ENCODE measurements around the gene VGLL4.

VGLL4 gene

GRCh38 chr3:11551036-11551435 lies 92.7 kb downstream of the VGLL4 start:
- no peak for DNase-seq (ENCODE audit: low read depth in 2 of 2)

- no peak for DNase-seq (ENCODE audit: low read depth in 2 of 2)
Measured at GRCh38 chr3:11549580-11550140, 94.1 kb downstream of the VGLL4 start.

GRCh38 chr3:11548721-11549131 lies 95.0 kb downstream of the VGLL4 start:
- DNase-seq (ENCODE audit: low read depth in 2 of 2), result no peak

GRCh38 chr3:11547498-11547897 lies 96.2 kb downstream of the VGLL4 start:
- DNase-seq (ENCODE audit: low read depth in 2 of 2), result no peak

GRCh38 chr3:11546657-11547302 lies 96.9 kb downstream of the VGLL4 start:
- DNase-seq (ENCODE audit: low read depth in 2 of 2), result no peak

GRCh38 chr3:11545186-11545851 lies 98.4 kb downstream of the VGLL4 start:
- no peak for DNase-seq (ENCODE audit: low read depth in 2 of 2)

GRCh38 chr3:11544412-11545181 lies 99.1 kb downstream of the VGLL4 start:
- DNase-seq (ENCODE audit: low read depth in 2 of 2), result no peak

- DNase-seq (ENCODE audit: low read depth in 2 of 2), result no peak
Measured at GRCh38 chr3:11543948-11544387, 99.7 kb downstream of the VGLL4 start.

GRCh38 chr3:11543141-11543947 lies 100.4 kb downstream of the VGLL4 start:
- DNase-seq (ENCODE audit: low read depth in 2 of 2), result no peak

- DNase-seq (ENCODE audit: low read depth in 2 of 2), result no peak
Measured at GRCh38 chr3:11542551-11542950, 101.2 kb downstream of the VGLL4 start.

GRCh38 chr3:11541321-11542303 lies 102.1 kb downstream of the VGLL4 start:
- DNase-seq (ENCODE audit: low read depth in 2 of 2), result no peak

GRCh38 chr3:11539677-11540076 lies 104.0 kb downstream of the VGLL4 start:
- DNase-seq (ENCODE audit: low read depth in 2 of 2), result no peak

GRCh38 chr3:11539218-11539617 lies 104.5 kb downstream of the VGLL4 start:
- no peak for DNase-seq (ENCODE audit: low read depth in 2 of 2)

GRCh38 chr3:11538581-11538980 lies 105.1 kb downstream of the VGLL4 start:
- no peak for DNase-seq (ENCODE audit: low read depth in 2 of 2)

GRCh38 chr3:11536936-11537612 lies 106.6 kb downstream of the VGLL4 start:
- no peak for DNase-seq (ENCODE audit: low read depth in 2 of 2)

GRCh38 chr3:11536132-11536935 lies 107.4 kb downstream of the VGLL4 start:
- no peak for DNase-seq (ENCODE audit: low read depth in 2 of 2)

- DNase-seq (ENCODE audit: low read depth in 2 of 2), result no peak
Measured at GRCh38 chr3:11535243-11535960, 108.3 kb downstream of the VGLL4 start.

- DNase-seq (ENCODE audit: low read depth in 2 of 2), result no peak
Measured at GRCh38 chr3:11534793-11535101, 109.0 kb downstream of the VGLL4 start.

All from stimulated activated CD8-positive, alpha-beta memory T cell treated with anti-CD3 and anti-CD28 coated beads, Interleukin-2, amount 100 ng/mL, for 48 hours (primary cell).